ENCODE data around the gene UCN.

- no peak for TF ChIP-seq REST (IDR thresholded peaks at IDR 0.05; ENCODE audit: insufficient read depth in 1 of 2, low read depth in 2 of 2, low read length in 1 of 2)
- no peak for TF ChIP-seq CTCF (IDR thresholded peaks at IDR 0.05)
- no peak for TF ChIP-seq POLR2AphosphoS5 (IDR thresholded peaks at IDR 0.05; ENCODE audit: low read depth, low read length)
These were observed 27.1 kb upstream of the UCN start for GRCh38 chr2:27335311-27335710.

Measured in Panc1 (cell line).